ENCODE data around the gene SIGMAR1.

The SIGMAR1 gene

DNA sequence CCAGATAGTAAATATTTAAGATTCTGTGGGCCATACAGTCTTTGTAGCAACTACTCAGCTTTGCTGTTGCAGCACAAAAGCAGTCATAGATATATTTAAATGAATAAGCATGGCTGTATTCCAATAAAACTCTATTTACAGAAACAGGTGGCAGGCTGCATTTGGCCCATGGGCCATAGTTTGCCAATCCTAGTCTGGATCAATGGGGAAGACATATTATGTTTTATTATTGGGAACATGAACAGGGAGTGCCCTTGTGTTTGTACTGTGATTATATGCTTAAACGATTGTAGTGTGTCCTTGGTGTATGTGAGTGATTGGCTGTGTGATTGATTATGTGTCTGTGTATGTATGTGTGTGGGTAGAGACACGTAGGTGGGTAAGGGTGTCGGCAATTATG is 36.9 kb upstream of the SIGMAR1 start:
- H3K23ac ChIP-seq (ENCODE audit: low read length in 2 of 2), result no peak overlapping the region

GRCh38 chr9:34671307-34671706 is 33.7 kb upstream of the SIGMAR1 start:
- H3K27me3 ChIP-seq (ENCODE audit: control insufficient read depth in 1 of 2, insufficient read depth in 1 of 2, low read length in 2 of 2), result no peaks in the 10 kb centered on the region
- no peak overlapping the region for H3K14ac ChIP-seq (ENCODE audit: low read length in 2 of 2)
- no peak overlapping the region for H2BK120ac ChIP-seq (ENCODE audit: low read depth, low read length)
- no peak overlapping the region for H3K4me3 ChIP-seq (ENCODE audit: insufficient read depth in 1 of 2, low read depth in 1 of 2, low read length in 2 of 2)
- no peak overlapping the region for H3K4ac ChIP-seq (ENCODE audit: low read depth in 1 of 2, low read length in 2 of 2)
- no peak overlapping the region for H2BK15ac ChIP-seq (ENCODE audit: low read depth, poor library complexity, severe bottlenecking)
- H3K18ac ChIP-seq (ENCODE audit: low read depth in 1 of 2, low read length in 2 of 2), result no peak overlapping the region
- no peak overlapping the region for H3K9ac ChIP-seq (ENCODE audit: low read length)
- H2AK5ac ChIP-seq (ENCODE audit: low read length, severe bottlenecking), result no peak overlapping the region
- H3K23ac ChIP-seq (ENCODE audit: low read length in 2 of 2), result no peak overlapping the region
- no peak overlapping the region for H2AFZ ChIP-seq (ENCODE audit: low read depth, low read length)
- no peak overlapping the region for H4K8ac ChIP-seq (ENCODE audit: low read length)
- H3K27ac ChIP-seq (ENCODE audit: low read length, poor library complexity, severe bottlenecking), result no peak overlapping the region
- H3K79me1 ChIP-seq (replicated peaks; ENCODE audit: low read length, poor library complexity, severe bottlenecking), result peaks cover 26% of the 10 kb centered on the region
- no peak overlapping the region for H4K91ac ChIP-seq (ENCODE audit: low read length)
- no peak overlapping the region for H3K4me2 ChIP-seq (ENCODE audit: low read length, poor library complexity, severe bottlenecking)
- H3K9me3 ChIP-seq (ENCODE audit: control insufficient read depth, low read length), result no peaks in the 10 kb centered on the region
- no peak overlapping the region for H2BK12ac ChIP-seq (ENCODE audit: low read length in 2 of 2)
- H3K36me3 ChIP-seq (ENCODE audit: control insufficient read depth in 1 of 2, insufficient read depth in 2 of 2, low read depth in 1 of 2, low read length in 2 of 2), result peaks cover 7 to 21% of the 10 kb centered on the region in 2 experiments
- no peak for DNase-seq
- no peaks in the 10 kb centered on the region for H3K4me1 ChIP-seq (ENCODE audit: control insufficient read depth, insufficient read depth, low read depth, low read length)
- WGBS, result no CpG with 5 or more reads among the region's 1 CpG
- no peak overlapping the region for H2BK5ac ChIP-seq (ENCODE audit: low read depth, low read length, poor library complexity, severe bottlenecking)

More for the DNA sequence above, 36.9 kb upstream of the SIGMAR1 start:
- H3K4me1 ChIP-seq (ENCODE audit: control insufficient read depth, insufficient read depth, low read depth, low read length), result no peaks in the 10 kb centered on the region
- peaks cover 10% of the 10 kb centered on the region for H3K79me1 ChIP-seq (replicated peaks; ENCODE audit: low read length, poor library complexity, severe bottlenecking)
- no peak overlapping the region for H3K14ac ChIP-seq (ENCODE audit: low read length in 2 of 2)
- H3K27me3 ChIP-seq (ENCODE audit: control insufficient read depth in 1 of 2, insufficient read depth in 1 of 2, low read length in 2 of 2), result no peaks in the 10 kb centered on the region
- peaks cover under 1 to 5% of the 10 kb centered on the region in 2 experiments for H3K36me3 ChIP-seq (ENCODE audit: control insufficient read depth in 1 of 2, insufficient read depth in 2 of 2, low read depth in 1 of 2, low read length in 2 of 2)
- DNase-seq, result no peak
- H3K27ac ChIP-seq (ENCODE audit: low read length, poor library complexity, severe bottlenecking), result no peak overlapping the region
- H3K9ac ChIP-seq (ENCODE audit: low read length), result no peak overlapping the region
- no peak overlapping the region for H2BK15ac ChIP-seq (ENCODE audit: low read depth, poor library complexity, severe bottlenecking)
- H2AFZ ChIP-seq (ENCODE audit: low read depth, low read length), result no peak overlapping the region
- no peak overlapping the region for H2BK120ac ChIP-seq (ENCODE audit: low read depth, low read length)
- H3K9me3 ChIP-seq (ENCODE audit: control insufficient read depth, low read length), result no peaks in the 10 kb centered on the region
- no peak overlapping the region for H3K18ac ChIP-seq (ENCODE audit: low read depth in 1 of 2, low read length in 2 of 2)
- H3K4me3 ChIP-seq (ENCODE audit: insufficient read depth in 1 of 2, low read depth in 1 of 2, low read length in 2 of 2), result no peak overlapping the region
- no peak overlapping the region for H3K4me2 ChIP-seq (ENCODE audit: low read length, poor library complexity, severe bottlenecking)
- H4K91ac ChIP-seq (ENCODE audit: low read length), result no peak overlapping the region
- 72% methylated on average over 3 of the region's 3 CpGs for WGBS
- H2BK12ac ChIP-seq (ENCODE audit: low read length in 2 of 2), result no peak overlapping the region
- no peak overlapping the region for H2BK5ac ChIP-seq (ENCODE audit: low read depth, low read length, poor library complexity, severe bottlenecking)
- no peak overlapping the region for H2AK5ac ChIP-seq (ENCODE audit: low read length, severe bottlenecking)
- H3K4ac ChIP-seq (ENCODE audit: low read depth in 1 of 2, low read length in 2 of 2), result no peak overlapping the region
- H4K8ac ChIP-seq (ENCODE audit: low read length), result no peak overlapping the region

DNA sequence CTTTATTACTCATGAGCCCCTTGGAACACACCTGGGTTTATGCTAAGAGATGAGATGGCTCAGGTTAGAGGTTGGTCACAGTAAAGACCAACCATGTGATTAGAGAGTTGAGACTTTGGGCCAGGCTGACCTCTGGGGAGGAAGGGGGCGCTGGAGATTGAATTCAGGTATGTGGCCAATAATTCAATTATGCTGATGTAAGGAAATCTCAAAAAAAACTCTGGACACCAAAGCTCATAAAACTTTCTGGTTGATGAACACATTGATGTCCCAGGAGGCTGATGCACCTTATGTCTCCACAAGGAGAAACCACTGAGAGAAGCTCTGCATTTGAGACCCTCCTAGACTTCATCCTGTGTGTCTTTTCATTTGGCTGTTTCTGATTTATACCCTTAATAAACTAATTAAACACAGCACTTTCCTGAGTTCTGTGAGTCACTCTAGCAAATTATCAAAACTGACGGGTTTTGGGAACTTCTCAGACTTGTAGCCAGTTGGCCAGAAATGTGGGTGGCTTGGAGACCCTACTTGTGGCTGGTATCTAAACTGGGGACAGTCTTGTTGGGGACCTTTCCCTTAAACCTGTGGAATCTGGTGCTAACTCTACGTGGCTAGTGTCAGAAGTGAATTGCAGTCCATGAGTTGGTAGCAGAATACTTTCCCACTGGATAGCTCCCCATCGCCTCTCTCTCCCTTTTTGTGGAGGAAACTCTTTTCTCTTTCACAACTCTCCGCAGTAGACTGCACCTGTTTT is 32.4 kb upstream of the SIGMAR1 start:
- Histone ChIP-seq H3K23ac (ENCODE audit: low read length in 2 of 2) (no peak overlapping the region), H3K18ac (ENCODE audit: low read depth in 1 of 2, low read length in 2 of 2) (no peak overlapping the region), H2AK5ac (ENCODE audit: low read length, severe bottlenecking) (no peak overlapping the region), H4K8ac (ENCODE audit: low read length) (no peak overlapping the region), H4K91ac (ENCODE audit: low read length) (no peak overlapping the region), H3K27ac (ENCODE audit: low read length, poor library complexity, severe bottlenecking) (no peak overlapping the region), H3K9me3 (ENCODE audit: control insufficient read depth, low read length) (no peaks in the 10 kb centered on the region), H2BK12ac (ENCODE audit: low read length in 2 of 2) (no peak overlapping the region), H2BK5ac (ENCODE audit: low read depth, low read length, poor library complexity, severe bottlenecking) (no peak overlapping the region), H3K4me1 (ENCODE audit: control insufficient read depth, insufficient read depth, low read depth, low read length) (no peaks in the 10 kb centered on the region), H2BK120ac (ENCODE audit: low read depth, low read length) (no peak overlapping the region), H2BK15ac (ENCODE audit: low read depth, poor library complexity, severe bottlenecking) (no peak overlapping the region), H2AFZ (ENCODE audit: low read depth, low read length) (no peak overlapping the region), H3K14ac (ENCODE audit: low read length in 2 of 2) (no peak overlapping the region), H3K27me3 (ENCODE audit: control insufficient read depth in 1 of 2, insufficient read depth in 1 of 2, low read length in 2 of 2) (no peaks in the 10 kb centered on the region), H3K9ac (ENCODE audit: low read length) (no peak overlapping the region), H3K79me1 (replicated peaks; ENCODE audit: low read length, poor library complexity, severe bottlenecking) (peaks cover 28% of the 10 kb centered on the region), H3K4me2 (ENCODE audit: low read length, poor library complexity, severe bottlenecking) (no peak overlapping the region), H3K4ac (ENCODE audit: low read depth in 1 of 2, low read length in 2 of 2) (no peak overlapping the region), H3K36me3 (ENCODE audit: control insufficient read depth in 1 of 2, insufficient read depth in 2 of 2, low read depth in 1 of 2, low read length in 2 of 2) (peaks cover 7 to 21% of the 10 kb centered on the region in 2 experiments), H3K4me3 (ENCODE audit: insufficient read depth in 1 of 2, low read depth in 1 of 2, low read length in 2 of 2) (no peak overlapping the region)
- DNase-seq, result no peak
- 100% methylated on average over 4 of the region's 5 CpGs for WGBS

DNA sequence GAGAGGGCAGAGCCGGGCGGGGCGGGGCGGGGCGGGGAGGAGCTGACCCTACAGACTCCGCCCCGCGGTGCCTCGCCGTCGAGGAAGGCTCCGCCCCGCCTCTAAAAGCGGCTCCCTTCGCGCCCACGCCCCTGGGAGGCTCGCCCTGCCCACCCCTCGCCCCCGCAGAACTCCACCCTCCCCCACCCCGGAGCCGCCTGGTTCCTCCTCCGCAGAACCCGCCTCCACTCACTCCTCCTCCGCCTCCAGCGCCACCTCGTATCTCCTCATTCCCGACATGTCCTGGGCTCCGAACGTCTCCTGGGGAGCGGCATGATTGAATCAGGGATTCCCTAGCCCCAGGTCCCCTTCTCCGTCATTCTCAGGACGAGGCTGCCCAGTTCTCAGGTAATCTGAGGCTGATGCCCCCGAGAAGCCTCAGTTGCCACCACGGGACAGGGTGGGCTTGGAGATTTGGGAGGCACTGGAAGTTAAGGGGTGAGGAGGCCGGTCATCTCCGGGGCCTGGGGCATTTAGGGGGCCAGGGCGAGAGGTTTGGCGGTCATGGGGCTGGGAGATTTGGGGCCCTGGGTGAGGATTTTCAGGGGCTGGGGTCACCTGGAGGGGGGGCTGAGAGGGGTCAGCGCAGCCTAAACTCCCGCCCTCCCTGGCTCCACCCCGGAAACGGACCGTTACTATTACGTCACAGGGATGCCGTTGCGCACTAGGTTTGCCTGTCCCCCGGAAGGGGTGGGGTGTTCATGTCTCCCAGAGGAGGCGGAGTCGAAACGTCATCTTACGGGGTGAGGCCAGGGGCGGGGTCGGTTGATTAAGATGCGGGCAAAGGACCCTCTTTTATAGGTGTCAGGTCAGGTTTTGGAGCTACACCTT is 28.0 kb upstream of the SIGMAR1 start:
- peak overlapping the region; percentile 99 for H3K9ac ChIP-seq (ENCODE audit: low read length)
- H3K36me3 ChIP-seq (ENCODE audit: control insufficient read depth in 1 of 2, insufficient read depth in 2 of 2, low read depth in 1 of 2, low read length in 2 of 2), result peaks cover 15 to 38% of the 10 kb centered on the region in 2 experiments
- no peak overlapping the region for H2BK15ac ChIP-seq (ENCODE audit: low read depth, poor library complexity, severe bottlenecking)
- H3K18ac ChIP-seq (ENCODE audit: low read depth in 1 of 2, low read length in 2 of 2), result peak overlapping the region; percentile 65 to 85
- H3K14ac ChIP-seq (ENCODE audit: low read length in 2 of 2), result peak overlapping the region in 1 of 2 experiments; percentile 45
- H2BK5ac ChIP-seq (ENCODE audit: low read depth, low read length, poor library complexity, severe bottlenecking), result peak overlapping the region; percentile 21
- no peaks in the 10 kb centered on the region for H3K27me3 ChIP-seq (ENCODE audit: control insufficient read depth in 1 of 2, insufficient read depth in 1 of 2, low read length in 2 of 2)
- no peak overlapping the region for H2BK12ac ChIP-seq (ENCODE audit: low read length in 2 of 2)
- H3K27ac ChIP-seq (ENCODE audit: low read length, poor library complexity, severe bottlenecking), result peak overlapping the region; percentile 82
- DNase-seq, result peak; percentile 97
- H3K4me3 ChIP-seq (ENCODE audit: insufficient read depth in 1 of 2, low read depth in 1 of 2, low read length in 2 of 2), result peak overlapping the region; percentile 69 to 85
- H2AK5ac ChIP-seq (ENCODE audit: low read length, severe bottlenecking), result no peak overlapping the region
- H3K23ac ChIP-seq (ENCODE audit: low read length in 2 of 2), result no peak overlapping the region
- peak overlapping the region; percentile 33 for H2AFZ ChIP-seq (ENCODE audit: low read depth, low read length)
- peak overlapping the region; percentile 78 for H3K4me2 ChIP-seq (ENCODE audit: low read length, poor library complexity, severe bottlenecking)
- H3K4ac ChIP-seq (ENCODE audit: low read depth in 1 of 2, low read length in 2 of 2), result peak overlapping the region in 1 of 2 experiments; percentile 83
- H3K79me1 ChIP-seq (replicated peaks; ENCODE audit: low read length, poor library complexity, severe bottlenecking), result peaks cover 27% of the 10 kb centered on the region
- 1% methylated on average over 54 of the region's 55 CpGs for WGBS
- no peaks in the 10 kb centered on the region for H3K9me3 ChIP-seq (ENCODE audit: control insufficient read depth, low read length)
- H4K8ac ChIP-seq (ENCODE audit: low read length), result peak overlapping the region; percentile 93
- peak overlapping the region; percentile 71 for H4K91ac ChIP-seq (ENCODE audit: low read length)
- H2BK120ac ChIP-seq (ENCODE audit: low read depth, low read length), result no peak overlapping the region
- peaks cover 2% of the 10 kb centered on the region for H3K4me1 ChIP-seq (ENCODE audit: control insufficient read depth, insufficient read depth, low read depth, low read length)
